ENCODE measurements around the gene TIMP2.

DNA sequence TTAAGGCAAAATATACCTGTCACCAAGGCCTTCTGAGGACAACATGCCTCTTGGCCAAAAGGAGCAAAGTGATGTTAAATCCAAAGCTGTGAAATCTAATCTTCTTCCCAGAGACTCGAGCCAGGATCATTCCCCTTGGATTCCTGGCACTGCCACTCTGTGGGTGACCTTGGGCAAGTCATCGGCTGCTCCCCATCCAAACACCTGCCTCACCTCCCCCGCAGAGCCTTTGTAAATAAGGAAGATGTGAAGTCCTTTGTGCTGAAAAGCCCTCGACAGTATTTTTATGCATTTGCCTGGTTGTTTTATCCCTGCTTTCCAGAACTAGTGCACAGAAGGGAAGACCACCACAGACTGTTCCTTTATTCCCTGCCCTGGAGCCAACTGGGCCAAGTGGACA is 16.8 kb downstream of the TIMP2 start:
- TF ChIP-seq, protein P1, sequence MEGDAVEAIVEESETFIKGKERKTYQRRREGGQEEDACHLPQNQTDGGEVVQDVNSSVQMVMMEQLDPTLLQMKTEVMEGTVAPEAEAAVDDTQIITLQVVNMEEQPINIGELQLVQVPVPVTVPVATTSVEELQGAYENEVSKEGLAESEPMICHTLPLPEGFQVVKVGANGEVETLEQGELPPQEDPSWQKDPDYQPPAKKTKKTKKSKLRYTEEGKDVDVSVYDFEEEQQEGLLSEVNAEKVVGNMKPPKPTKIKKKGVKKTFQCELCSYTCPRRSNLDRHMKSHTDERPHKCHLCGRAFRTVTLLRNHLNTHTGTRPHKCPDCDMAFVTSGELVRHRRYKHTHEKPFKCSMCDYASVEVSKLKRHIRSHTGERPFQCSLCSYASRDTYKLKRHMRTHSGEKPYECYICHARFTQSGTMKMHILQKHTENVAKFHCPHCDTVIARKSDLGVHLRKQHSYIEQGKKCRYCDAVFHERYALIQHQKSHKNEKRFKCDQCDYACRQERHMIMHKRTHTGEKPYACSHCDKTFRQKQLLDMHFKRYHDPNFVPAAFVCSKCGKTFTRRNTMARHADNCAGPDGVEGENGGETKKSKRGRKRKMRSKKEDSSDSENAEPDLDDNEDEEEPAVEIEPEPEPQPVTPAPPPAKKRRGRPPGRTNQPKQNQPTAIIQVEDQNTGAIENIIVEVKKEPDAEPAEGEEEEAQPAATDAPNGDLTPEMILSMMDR (IDR thresholded peaks at IDR 0.05), result no peak
- TF ChIP-seq POLR2A (IDR thresholded peaks at IDR 0.05) (no peak), POLR2AphosphoS5 (IDR thresholded peaks at IDR 0.05) (no peak)

Measured in breast epithelium (tissue), 3 donors.